H1 (cell line): Measurements from ENCODE around the gene NEU4.

Experiments used
- NANOG ChIP-seq: IDR thresholded peaks from 2 replicates; pipeline ENCODE4 v1.6.1; 2011; ENCODE audit warnings: low read length, low read depth, mild to moderate bottlenecking, inconsistent platforms; ENCODE audit not compliant: insufficient read depth, poor library complexity, severe bottlenecking
- NRF1 ChIP-seq: IDR thresholded peaks from 2 replicates; pipeline ENCODE4 v1.6.1; 2011; ENCODE audit warnings: mild to moderate bottlenecking, low read depth, low read length, improper control_type of control experiment
- YY1 ChIP-seq: IDR thresholded peaks from 2 replicates; pipeline ENCODE4 v1.6.1; 2011; ENCODE audit warnings: low read depth, mild to moderate bottlenecking, low read length

- no peak for TF ChIP-seq YY1
- no peak for TF ChIP-seq NRF1
- no peak for TF ChIP-seq NANOG
Measured at GRCh38 chr2:241801611-241802420, 7.2 kb upstream of the NEU4 start.
